NCI-H2107 (cell line): Measurements from ENCODE around the gene FUT8.
"Not testable (repeated sequence)": the region's sequence is repeated elsewhere in the genome, so short reads cannot be mapped to it uniquely, and the experiment has no call there.

Experiments used
- DNase-seq: peaks from one replicate; lab custom pipeline; 2025; lab: John Stamatoyannopoulos, UW

The FUT8 gene

DNA sequence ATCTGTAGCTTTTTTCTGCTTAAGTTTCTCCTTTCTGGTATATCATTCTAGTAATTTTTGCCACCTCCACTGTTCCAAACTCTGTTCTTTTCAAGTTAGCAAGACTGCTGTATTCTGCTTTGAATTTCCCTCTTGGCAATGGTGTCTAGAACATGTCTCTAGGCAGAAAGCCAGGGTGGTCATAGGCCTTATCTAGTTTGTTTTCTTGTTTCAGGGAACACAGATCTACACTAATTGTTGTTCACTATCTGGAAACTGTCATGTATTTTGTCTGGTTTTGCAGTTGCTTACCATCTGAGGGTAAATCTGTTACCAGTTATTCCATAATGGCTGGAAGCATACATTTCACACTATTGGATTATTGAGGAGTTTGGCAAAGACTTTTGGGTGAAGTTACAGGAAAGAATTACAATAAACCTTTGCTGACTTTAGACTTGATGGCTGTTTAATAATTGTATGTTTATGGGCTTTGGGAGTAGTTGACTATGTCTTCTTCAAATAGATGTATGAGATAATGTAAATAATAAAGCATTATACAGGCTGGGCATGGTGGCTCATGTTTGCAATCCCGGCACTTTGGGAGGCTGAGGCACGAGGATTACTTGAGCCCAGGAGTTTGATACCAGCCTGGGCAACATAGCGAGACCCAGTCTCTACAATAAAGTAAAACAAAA is 41.4 kb downstream of the FUT8 start:
- no peak for DNase-seq

DNA sequence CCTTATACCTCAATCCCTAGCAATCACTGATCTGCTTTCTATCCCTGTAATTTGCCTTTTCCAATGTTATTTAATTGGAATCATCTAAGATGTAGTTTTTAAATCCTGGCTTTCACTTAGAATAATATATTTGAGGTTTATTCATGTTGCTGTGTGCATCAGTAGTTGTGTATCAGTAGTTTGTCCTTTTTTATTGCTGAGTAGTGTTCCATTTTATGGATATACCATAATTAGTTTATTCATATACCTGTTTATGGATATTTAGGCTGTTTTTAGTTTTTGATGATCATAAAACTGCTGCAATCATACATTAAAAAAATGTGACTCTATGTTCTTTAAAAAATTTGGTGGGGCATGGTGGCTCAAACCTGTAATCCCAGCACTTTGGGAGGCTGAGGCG is 43.7 kb downstream of the FUT8 start:
- no peak for DNase-seq

DNA sequence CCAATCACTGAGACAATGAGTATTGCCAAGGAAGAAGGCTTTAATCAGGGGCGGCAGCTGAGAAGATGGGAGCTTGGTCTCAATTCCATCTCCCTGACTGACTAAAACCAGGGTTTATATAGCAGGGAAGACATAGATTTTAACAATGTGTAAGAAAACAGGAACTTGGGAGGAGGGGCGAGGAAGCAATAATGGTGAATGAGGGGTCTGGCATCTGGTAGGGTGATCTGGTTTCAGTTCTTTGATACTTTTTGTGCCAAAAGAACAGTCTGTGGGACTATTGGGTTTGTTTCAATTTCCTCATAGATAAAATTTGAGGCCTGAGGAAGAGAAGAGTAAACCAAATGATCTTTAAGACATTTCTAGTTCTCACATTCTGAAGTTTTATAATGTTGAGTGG is 49.2 kb downstream of the FUT8 start:
- no peak for DNase-seq

DNA sequence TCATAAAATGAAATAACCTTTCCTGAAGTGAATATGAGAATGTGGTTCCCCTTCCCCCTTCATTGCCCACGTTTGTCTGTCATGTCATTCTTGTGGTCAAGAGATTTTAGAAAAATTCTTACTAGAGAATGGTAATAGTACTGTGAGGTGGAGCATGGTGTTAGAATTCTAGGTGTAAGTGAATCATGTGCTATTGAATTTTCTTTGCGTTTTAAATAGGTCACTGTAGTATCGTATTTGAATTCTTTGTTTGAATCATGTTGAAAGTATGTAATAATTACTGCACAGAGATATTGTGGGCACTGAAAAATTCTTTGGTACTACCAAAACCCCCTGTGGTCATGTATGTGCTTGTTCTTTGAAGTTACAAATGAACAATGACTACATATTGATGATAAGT is 49.9 kb downstream of the FUT8 start:
- DNase-seq: no peak

- no peak for DNase-seq
Observed at GRCh38 chr14:65465584-65465983, 53.1 kb downstream of the FUT8 start.

DNA sequence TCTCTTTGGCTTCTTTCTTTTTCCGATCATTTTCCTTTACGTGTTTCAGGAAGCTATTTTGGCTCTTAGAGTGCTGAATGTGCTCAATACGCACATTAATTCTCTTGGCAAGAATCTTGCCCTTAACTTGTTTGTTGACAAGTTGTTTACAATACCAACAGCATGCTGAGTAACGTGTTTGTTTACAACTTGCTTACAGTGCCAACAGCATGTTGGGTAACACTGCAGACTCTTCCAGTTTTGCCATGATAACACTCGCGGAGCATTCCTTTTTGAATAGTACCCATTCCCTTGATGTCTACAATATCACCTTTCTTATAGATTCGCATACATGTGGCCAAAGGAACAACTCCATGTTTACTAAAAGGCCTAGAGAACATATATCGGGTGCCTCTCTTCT is 55.4 kb downstream of the FUT8 start:
- DNase-seq: not testable (repeated sequence)

DNA sequence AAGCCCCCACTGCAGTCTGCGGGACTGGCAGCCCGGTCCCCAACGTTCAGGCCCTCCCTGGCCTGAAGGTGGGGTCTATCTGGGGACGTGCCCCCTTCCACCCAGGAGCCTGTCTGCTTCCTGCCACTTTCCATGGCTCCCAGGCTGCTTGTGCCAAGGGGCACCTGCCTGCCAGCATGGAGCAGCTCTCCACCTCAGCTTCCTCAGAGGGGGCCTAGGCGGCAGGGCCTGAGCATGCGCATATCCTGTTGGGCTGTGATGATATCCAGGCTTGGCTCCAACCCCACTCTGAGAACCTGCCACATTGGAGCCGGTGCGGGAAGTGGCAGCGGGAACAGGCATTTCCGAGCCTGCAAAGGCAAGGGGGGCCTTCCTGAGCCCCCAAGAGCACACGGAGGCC is 57.4 kb downstream of the FUT8 start:
- no peak for DNase-seq

DNA sequence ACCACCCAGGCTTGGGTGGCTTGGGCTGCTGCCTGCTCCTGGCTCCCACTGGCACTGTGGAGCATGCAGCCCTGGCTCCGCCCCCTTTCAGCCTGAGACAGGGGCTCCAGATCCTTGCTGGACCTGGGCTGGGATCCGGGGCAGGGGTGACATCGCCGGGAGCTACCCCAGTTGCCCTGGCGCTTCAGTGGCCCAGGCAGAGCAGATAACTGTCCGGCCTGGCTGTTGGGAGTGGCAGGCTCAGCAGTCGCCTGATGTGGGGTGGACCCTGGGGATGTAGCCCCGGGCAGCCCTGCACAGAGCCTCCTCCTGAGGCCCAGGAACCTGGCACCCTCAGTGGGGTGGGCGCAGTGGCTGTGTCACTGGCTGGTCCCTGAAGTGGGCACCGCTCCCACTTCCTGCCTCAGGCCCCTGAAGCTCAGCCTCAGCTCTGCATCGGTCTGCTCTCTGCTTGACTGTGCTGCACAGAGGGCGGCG is 57.9 kb downstream of the FUT8 start:
- DNase-seq: no peak

- DNase-seq: no peak
Observed at GRCh38 chr14:65471038-65471878, 58.7 kb downstream of the FUT8 start.

DNA sequence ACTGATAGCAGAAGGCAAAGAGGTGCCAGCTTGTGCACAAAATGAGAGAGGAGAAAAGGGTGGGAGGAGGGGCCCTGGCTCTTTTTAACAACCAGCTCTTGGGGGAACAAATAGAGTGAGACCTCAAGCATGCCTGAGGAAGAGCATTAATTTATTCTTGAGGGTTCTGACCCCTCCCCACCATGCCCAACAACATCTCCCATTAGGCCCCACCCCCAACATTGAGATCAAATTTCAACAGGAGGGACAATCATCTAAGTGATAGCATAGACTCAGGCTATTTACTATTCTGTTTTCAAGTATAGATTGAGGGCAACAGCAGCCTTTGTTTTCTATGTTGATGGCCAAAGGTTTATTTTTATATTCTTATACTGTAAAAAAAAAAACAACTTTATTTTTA is 59.7 kb downstream of the FUT8 start:
- DNase-seq: no peak

DNA sequence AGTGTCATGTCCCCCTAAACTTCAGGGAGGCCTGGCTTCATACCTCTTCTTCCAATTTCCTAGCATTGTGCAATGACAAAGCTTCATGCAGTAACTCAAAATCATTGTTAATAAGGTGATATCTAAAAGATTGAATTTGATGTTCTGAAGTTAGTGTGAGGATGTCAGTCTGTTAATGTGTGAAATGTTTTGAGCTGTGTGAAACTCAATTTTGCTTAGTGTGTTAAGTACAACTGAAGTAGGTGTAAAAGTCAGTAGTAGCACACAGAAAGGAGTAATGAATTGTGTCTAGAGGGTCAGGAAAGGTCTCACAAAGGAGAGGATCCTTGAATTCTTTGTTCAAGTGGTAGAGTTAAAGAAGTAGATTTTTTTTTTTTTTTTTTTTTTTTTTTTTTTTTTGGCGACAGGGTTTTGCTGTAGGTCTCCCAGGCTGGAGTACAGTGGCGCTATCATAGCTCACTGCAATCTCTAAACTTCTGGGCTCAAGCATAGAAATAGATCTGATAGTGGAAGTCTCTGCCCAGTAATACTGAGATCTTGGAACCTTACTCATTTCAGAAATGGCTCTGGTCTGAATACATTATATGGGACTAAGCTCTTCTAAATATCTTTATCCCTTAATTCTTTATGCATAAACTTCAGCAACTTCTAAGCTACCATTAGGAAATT is 63.9 kb downstream of the FUT8 start:
- no peak for DNase-seq

DNA sequence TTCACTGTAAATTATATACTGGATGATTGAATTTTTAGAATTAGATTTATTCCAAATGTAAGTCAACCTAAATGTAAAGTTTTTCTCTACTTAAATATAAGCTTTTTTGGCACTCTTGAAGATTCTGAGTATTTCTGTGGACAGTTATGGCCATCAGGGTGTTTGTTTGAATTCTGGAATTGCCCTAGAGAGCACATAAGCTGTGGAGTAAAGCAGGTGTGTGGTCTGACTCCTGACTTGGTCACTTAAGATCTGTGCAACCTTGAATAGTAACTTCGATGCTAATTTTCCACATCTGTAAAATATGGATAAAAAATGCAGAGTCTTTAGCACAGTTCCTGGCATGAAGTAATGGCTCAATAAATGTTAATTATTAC is 64.4 kb downstream of the FUT8 start:
- no peak for DNase-seq

- DNase-seq: no peak
Observed at GRCh38 chr14:65478017-65478416, 65.5 kb downstream of the FUT8 start.

DNA sequence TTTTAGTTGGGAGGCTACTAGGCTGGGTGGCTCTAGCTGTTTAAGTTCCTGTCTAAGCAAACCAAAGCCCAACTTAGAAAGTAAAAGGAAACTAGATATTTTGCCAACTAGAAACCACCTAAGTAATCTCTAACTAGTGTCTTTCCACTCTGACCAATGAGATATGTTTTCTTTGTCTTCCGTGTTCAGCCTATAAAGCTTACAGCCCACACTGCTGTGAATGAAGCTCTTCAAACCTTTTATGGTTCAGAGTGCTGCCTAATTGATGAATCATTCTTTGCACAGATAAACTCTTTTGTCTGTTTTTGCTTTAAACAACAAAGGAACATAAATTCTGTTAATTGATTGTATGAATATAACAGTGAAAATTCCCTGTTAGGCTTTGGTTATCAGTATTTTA is 66.1 kb downstream of the FUT8 start:
- DNase-seq: no peak

DNA sequence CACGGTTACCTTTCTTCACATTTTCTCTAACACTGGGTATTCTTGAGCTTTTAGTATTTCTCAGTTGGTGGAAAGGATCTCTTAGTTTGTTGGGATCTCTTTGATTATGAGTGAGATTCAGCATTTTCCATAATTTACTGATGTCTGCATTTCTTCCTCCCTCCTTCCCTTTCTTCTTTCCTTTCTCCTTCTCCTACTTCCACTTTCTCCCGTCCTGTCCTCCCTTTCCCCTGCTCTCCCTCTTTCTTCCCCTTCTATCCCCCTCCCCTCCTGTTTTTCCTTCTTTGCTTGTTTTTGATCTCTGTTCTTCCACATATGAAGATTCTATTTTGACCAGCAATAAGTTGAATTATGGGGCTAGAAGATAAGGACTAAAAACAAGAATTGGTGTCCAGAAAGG is 66.9 kb downstream of the FUT8 start:
- no peak for DNase-seq

GRCh38 chr14:65482757-65483438 is 70.4 kb downstream of the FUT8 start:
- no peak for DNase-seq

- DNase-seq: no peak
Observed at GRCh38 chr14:65483647-65484046, 71.1 kb downstream of the FUT8 start.

- no peak for DNase-seq
Observed at GRCh38 chr14:65485516-65485915, 73.0 kb downstream of the FUT8 start.

GRCh38 chr14:65486863-65487262 is 74.3 kb downstream of the FUT8 start:
- DNase-seq: no peak

DNA sequence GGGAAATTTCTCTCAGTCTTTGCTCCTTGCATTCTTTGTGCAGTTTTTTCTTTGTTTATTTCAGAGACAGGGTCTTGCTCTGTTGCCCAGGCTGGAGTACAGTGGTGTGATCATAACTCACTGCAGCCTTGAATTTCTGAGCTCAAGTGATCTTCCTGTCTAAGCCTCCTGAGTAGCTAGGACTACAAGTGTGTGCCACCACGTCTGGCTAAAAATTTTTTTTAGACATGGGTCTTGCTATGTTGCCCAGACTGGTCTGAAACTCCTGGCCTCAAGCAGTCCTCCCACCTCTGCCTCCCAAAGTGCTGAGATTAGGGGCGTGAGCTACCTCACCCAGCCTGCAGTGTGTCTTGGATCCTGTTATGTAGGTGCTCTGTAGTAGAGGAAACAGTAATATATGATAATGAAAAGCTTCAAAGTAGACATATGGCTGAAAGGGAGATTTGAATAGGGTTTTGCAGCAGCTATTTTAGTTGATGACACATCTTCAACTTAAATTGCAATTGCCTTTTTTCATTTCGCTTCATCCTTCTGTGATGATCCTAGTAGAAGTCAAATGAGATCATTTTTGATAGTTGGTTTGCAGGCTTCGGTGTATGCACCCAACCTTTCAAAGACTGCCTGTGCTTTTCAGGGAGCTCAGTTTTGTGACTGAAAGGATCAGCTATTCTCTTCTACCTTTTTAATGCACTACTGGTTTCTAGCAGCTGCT is 75.4 kb downstream of the FUT8 start:
- DNase-seq: no peak

DNA sequence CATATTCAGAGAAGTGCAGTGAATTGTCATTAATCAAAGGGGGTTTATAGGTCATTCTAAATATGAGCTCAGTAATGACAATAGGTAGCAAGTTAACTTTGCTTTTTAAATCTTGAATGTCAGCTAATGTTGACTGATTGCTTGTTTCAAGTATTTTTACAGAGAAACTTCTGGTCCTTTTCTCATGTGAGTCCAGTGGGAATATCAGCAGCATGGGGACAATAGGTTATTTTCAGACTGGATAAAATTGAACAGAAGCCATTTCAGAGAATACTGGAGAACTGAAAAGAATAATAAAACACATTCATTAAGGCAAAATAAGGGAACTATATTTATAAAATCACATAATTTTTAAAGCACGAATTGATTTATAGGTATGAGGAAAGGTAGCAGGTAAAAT is 78.7 kb downstream of the FUT8 start:
- DNase-seq: no peak

DNA sequence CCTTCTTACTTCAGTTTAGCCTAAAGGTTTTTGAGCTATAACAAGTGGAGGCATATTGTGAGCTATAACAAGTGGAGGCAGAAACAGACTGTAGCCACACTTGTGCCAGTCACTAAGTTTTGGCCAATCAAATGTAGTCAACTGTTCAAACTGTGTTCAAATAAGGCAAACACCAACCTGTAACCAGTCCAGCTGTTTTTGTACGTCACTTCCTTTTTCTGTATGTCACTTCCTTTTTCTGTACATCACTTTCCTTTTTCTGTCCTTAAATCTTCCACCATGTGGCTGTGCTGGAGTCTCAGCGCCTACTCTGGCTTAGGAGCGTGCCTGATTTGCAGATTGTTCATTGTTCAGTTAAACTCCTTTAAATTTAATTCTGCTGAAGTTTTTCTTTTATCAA is 79.7 kb downstream of the FUT8 start:
- DNase-seq: no peak
